Fibroblast of mammary gland (primary cell): ENCODE results near the gene LRP1B.

Experiments
- DNase-seq: peaks from one replicate; pipeline ENCODE4 v3.0.0-alpha.2; 2010; ENCODE audit warnings: low read depth
- H3K4me3 ChIP-seq: 2 replicates; pipeline ENCODE4 v1.5.1; 2011; ENCODE audit warnings: low read depth, mild to moderate bottlenecking, low read length, moderate library complexity; ENCODE audit not compliant: control insufficient read depth
- TF ChIP-seq, protein P1 (sequence below): conservative IDR thresholded peaks from 2 replicates; pipeline ENCODE4 v1.5.1; 2011; ENCODE audit warnings: low read depth, low read length, inconsistent platforms; ENCODE audit not compliant: control insufficient read depth, insufficient read depth

The LRP1B gene

DNA sequence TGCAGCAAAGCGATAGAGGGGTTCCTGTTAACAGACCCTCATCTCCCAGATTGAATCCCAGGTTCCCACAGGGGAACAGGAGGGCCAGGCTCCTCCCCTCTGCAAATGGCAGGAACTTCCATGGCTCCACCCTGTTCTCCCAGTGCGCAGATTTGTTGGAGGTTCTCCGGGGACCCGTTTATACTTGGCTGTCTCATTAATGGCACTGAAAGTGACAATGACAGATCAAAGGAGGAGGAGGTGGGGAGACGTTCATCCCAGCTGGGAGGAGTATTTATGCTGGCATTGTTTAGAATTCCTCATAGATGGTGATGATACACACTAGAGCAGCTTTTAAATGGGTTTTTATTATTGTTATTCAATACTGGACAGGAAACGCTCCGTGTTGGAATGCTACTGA is 186.9 kb downstream of the LRP1B start:
- H3K4me3 ChIP-seq: no peak overlapping the region
- TF ChIP-seq, protein P1, sequence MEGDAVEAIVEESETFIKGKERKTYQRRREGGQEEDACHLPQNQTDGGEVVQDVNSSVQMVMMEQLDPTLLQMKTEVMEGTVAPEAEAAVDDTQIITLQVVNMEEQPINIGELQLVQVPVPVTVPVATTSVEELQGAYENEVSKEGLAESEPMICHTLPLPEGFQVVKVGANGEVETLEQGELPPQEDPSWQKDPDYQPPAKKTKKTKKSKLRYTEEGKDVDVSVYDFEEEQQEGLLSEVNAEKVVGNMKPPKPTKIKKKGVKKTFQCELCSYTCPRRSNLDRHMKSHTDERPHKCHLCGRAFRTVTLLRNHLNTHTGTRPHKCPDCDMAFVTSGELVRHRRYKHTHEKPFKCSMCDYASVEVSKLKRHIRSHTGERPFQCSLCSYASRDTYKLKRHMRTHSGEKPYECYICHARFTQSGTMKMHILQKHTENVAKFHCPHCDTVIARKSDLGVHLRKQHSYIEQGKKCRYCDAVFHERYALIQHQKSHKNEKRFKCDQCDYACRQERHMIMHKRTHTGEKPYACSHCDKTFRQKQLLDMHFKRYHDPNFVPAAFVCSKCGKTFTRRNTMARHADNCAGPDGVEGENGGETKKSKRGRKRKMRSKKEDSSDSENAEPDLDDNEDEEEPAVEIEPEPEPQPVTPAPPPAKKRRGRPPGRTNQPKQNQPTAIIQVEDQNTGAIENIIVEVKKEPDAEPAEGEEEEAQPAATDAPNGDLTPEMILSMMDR: no peak
- no peak for DNase-seq

DNA sequence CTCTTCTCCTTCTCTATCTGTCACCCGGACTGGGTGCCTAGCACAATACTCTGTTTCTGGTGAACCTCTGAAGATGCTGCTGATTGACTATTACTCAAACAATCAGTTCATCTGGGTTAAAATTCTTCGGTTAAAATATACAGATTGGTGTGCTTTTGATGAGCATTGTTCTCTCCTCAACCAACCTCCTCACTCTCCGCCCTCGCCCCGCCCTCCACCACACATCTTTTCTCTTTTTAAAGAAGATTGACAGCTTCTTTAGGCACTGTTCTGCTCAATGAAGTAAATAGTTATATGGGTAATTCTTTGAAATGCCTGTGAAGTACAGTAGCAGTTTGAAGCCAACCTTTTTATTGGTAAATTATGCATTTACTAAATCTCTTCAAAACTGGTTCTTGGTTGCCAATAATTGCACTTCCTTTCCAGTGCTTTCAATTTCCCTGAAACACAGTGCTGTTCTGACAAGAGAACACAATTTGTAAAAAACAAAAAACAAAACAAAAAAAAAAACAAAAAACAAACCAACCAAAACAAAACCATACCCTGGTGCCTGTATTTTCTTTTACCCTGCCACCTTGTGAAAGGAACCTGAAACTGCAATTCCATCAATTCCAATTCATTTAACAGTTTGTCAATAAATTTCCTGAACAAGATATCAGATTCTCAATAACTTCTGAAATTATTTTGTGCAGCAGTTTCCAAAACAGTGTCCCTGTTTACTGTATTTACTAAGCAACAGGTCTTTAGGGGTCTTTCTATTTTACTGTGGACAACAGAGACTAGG is 188.6 kb downstream of the LRP1B start:
- DNase-seq: no peak
- TF ChIP-seq, protein P1: peak; percentile 31
- H3K4me3 ChIP-seq: no peak overlapping the region

DNA sequence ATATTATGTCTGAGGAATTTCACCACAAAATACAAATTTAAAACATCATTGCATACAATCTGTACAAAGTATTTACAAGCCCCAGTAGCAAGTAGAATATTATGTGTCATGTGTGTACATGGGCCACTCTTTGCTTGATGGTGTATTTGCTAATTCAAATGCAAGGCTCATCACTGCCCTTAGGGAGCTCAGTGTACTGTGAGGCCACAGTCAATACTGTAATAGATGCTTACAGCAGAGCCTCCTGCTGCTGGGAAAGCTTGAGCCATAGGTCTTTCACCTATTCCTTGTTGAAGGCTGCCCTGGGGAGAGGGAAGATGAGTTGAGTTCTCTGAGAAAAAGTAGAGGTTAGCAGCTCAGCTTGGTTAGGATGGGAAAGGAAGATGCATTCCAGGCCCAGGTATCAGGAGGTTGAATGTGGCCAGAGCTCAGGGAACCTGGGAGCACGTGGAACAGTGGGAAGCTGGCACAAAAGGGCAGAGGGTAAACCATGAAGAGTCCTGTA is 189.6 kb downstream of the LRP1B start:
- TF ChIP-seq, protein P1: no peak
- no peak for DNase-seq
- H3K4me3 ChIP-seq: no peak overlapping the region

DNA sequence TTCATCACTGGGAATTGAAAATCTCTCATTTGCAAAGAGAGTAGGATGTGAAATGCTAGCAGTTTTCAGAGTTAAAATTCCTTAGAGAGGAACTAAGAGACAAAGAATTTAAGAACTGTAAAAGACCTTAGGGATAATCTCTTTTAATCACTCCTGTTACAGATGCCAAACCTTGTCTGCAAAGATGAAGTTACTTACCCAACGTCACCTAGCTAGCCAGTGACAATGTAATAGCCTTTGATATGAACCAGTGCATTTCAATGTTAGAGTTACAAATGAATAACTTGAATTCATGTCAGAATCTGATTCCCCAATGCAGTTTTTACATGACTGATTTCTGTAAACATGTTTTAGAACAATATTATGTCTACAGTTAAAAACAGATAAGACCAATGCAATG is 190.1 kb downstream of the LRP1B start:
- TF ChIP-seq, protein P1: no peak
- DNase-seq: no peak
- no peak overlapping the region for H3K4me3 ChIP-seq

DNA sequence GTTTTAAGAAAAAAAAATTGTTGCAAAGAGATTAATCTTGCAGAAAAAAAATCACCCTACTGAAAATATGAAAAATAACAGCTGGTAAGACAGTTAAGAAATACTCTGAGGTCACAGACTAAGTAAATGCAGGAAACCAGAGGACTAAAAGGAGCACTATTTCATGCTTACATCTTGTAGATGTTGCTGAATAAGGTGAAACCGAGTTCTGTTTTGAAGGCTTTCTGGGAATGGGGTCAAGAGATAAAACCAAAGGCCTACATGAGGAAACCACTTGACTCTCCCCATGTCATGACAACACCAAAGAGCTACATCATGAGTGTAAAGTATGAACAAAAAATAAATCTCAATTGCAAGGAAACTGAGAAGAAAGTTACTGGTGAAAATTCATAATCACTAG is 197.6 kb downstream of the LRP1B start:
- DNase-seq: no peak
- TF ChIP-seq, protein P1: no peak
- no peak overlapping the region for H3K4me3 ChIP-seq

DNA sequence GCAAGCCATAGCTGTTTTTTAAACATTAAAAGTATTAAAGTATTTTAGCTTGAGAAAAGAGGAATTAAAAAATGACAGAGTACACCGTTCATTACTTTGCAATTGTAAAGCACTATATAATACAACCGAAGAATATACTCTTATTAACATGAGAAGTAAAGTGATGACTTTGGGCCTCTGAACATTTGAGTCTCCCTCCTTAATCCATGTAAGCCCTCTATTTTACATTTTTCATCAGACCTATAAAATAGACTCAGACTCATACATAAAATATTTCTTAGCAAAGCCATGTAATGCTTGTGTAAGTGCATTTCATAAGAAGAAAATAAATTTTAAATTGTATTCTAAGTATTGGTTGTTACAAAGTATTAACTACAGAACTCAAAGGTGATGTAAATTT is 198.6 kb downstream of the LRP1B start:
- TF ChIP-seq, protein P1: no peak
- H3K4me3 ChIP-seq: no peak overlapping the region
- no peak for DNase-seq
